Sigmoid colon (tissue), 4 donors: ENCODE measurements around the gene UCHL3.

ENCODE experiments used
- CTCF ChIP-seq, 4 experiments: fragments of 450-650 bp in 3 of 4; fragments of 200-600 bp in 1 of 4; IDR thresholded peaks; one replicate each; pipeline ENCODE4 v1.5.1; 2016 to 2019; ENCODE audit warnings: antibody characterized with exemption in 4 of 4, mild to moderate bottlenecking in 3 of 4, moderate library complexity in 2 of 4
- EP300 ChIP-seq, 4 donors: sonication (generic); formaldehyde crosslinking; IDR thresholded peaks; one replicate each; pipeline ENCODE4 v1.6.1; 2017; ENCODE audit warnings: antibody characterized with exemption in 4 of 4
- POLR2A ChIP-seq, 2 donors: fragments of 450-650 bp; IDR thresholded peaks; one replicate each; pipeline ENCODE4 v1.6.1; 2016; ENCODE audit warnings: antibody characterized with exemption in 2 of 2, mild to moderate bottlenecking in 2 of 2, moderate library complexity in 2 of 2
- POLR2AphosphoS5 ChIP-seq, 4 donors: sonication (generic); formaldehyde crosslinking; IDR thresholded peaks; one replicate each; pipeline ENCODE4 v1.6.1; 2017; ENCODE audit warnings: antibody characterized with exemption in 4 of 4

DNA sequence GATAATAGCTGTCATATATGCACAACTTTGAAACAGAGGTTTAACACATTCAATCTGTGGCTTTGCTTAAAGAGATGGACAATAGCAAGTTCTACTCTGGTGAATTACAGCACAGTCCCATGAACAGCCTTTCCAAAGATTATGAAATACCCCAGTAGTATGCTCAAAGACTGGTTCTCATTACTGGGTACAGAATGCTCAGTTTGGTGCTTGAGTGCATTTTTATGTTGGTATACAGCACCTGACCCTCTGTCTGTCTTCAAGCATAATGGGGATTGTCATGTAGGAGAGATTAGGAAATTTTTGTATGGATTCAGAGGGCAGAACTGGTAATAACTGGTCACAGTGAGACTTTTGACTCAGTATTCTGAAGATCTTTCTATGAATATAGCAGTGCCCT, 94.1 kb downstream of the UCHL3 start:
- no peak for TF ChIP-seq CTCF (IDR thresholded peaks at IDR 0.05)
- no peak for TF ChIP-seq POLR2AphosphoS5 (IDR thresholded peaks at IDR 0.05)
- TF ChIP-seq POLR2A (IDR thresholded peaks at IDR 0.05): no peak
- no peak for TF ChIP-seq EP300 (IDR thresholded peaks at IDR 0.05)
